Esophagus mucosa (tissue), 1 donor: ENCODE data around the gene CRY2. TPM values are rescaled to one million over a fixed set of nuclear protein-coding genes. Genes with fewer than 3 reads are reported as not detected.

Experiments used
- ATAC-seq: fragments of 200-7000 bp; cut with Tn5 transposase; one replicate; pipeline ENCODE4 v1.9.1; 2020
- total RNA-seq: library from RNA; stranded (reverse); gene quantifications from one replicate; pipeline ENCODE4 v1.2.4, GENCODE V29; 2023
- donor health status: DM: yes; HTN: yes; CAD: no.

Gene CRY2
- total RNA-seq, 1 donor from 2014 or later = 6.6 TPM

GRCh38 chr11:45879803-45880686 is 32.8 kb downstream of the CRY2 start:
- no peak for ATAC-seq

DNA sequence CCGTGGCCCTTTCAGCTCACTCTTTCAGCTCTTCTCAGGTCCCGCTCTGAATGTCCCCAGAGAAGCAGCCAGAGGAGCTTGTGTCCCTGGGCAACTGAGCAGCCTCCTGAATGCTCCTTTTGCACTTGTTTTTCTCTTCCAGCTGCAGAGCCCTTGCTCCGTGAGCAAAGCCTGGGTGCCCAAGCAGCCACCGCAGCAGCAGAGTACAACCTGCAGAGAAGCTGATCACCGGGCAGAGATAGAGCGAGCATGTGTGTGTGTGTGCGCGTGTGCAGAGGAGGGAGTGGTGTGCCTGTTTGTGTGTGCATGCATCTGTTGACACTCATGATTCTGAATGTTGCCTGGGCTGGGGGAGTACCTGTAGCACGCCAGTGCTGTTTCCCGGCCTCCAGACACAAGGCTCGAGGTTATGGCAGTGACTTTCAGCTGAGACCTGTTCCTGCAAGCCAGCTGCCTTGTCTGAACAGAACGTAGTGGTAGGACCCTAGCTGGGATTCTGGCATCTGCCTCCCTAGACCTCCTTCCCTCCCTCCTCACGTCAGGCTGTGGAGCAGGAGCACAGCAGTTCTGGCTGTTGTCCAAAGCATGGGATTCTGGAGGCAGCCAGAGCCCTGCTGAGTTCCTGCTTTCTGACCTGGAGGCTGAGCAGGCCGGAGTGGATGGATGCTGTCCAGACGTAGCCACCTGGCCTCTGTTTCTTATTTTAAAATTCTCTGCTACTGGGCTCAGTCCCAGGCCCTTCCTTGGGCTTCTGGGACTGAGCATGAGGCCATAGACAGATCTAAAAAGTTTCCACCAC is 33.7 kb downstream of the CRY2 start:
- no peak for ATAC-seq

GRCh38 chr11:45881708-45882368 is 34.6 kb downstream of the CRY2 start:
- ATAC-seq = no peak

- ATAC-seq = no peak
Observed at GRCh38 chr11:45884596-45885185, 37.4 kb downstream of the CRY2 start.

GRCh38 chr11:45885274-45885920 is 38.1 kb downstream of the CRY2 start, which contains the start of gene MAPK8IP1:
Gene MAPK8IP1, plus strand, starts transcription at chr11:45885651. Its CDS starts 170 bp downstream, at chr11:45885821.
- ATAC-seq = peak; percentile 83

DNA sequence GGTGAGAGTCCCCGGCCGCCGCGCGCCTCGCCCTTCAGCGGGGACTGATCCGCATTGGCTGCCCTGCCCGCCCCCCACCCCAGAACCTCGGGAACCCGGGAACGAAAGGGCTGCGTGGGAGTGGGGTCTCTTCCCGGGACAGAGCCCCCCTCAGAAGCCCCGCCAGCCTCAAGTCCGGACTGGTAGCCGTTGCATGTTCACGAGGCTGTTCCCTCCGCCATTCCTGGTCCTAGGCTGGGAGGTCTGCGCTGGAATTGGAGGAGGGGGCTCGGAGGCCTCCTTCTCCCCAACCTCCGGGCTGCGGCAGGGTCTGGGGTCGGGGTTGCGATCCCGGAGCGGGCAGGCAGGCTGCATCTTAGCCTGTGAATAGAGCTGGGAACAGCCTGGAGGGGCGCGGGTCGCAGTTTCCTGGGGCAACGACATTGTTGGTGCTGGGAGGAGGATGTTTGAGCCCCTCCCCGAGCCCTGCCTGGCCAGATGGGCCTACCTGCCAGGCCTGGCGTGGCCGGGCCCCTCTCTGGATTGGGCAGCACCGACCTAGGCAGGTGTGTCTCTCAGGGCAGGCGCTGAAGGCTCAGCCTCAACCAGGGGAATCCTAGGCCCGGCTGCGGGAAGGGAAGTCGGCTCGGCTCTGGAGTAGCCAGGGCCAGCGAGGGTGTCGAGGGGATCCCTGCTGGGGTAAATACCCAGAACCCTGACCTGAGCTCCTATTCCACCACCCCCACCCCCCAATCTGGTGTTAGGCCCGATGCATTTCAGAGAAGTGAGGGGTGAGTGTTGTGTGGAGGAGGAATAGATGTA is 38.8 kb downstream of the CRY2 start:
- ATAC-seq = no peak

- no peak for ATAC-seq
Observed at GRCh38 chr11:45886816-45887520, 39.7 kb downstream of the CRY2 start.

- ATAC-seq = no peak
Observed at GRCh38 chr11:45887587-45887986, 40.3 kb downstream of the CRY2 start.

DNA sequence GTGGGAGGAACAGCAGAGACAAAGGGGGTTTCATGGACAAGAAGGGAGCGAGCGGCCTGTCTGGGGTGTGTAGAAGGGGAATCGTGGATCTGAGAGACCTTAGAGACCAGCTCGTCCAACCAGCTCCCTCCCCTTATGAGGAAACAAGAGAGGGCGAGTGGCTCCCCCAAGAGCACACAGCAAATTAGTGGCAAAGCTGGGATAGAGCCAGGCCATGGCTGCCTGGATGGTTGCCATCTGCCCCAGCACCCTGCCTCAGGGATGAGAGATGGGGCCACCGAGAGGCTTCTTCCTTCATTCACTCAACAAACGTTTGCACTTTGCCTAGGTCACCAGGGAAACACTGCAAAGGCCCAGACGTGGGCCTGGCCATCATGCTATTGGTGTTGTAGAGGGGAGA is 42.3 kb downstream of the CRY2 start:
- ATAC-seq = no peak

GRCh38 chr11:45889966-45890365 is 42.7 kb downstream of the CRY2 start:
- no peak for ATAC-seq

DNA sequence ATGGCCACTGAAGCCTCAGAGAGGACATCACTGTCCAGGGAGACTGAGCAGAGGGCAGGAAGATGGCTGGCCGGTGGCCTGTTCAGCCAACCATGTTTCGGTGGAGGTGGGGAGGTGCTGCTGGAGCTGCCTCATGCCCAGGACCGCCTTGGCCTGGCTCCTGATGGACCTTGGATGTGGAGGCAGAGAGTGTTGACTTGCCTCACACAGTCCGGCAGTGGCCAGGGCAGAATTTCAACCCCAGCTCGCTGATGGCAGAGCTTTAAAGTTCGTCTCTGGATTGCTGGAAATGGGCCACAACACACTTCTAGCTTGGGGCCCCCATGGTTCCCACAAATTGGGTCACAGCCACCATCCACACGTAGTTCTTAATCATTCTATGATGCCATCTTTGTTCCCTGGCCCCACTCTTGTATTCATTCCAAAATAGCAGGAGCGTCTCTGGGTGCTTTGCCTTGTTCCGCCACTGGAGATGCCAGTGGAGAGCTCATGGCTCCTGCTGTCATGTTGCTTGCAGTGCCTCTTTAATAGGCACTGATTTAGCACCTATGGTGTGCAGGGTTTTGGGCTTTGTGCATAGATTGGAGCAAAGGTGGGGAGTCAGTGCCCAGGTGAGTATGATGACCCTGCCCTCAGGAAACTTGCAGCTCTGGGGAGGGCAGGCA is 43.7 kb downstream of the CRY2 start:
- no peak for ATAC-seq

DNA sequence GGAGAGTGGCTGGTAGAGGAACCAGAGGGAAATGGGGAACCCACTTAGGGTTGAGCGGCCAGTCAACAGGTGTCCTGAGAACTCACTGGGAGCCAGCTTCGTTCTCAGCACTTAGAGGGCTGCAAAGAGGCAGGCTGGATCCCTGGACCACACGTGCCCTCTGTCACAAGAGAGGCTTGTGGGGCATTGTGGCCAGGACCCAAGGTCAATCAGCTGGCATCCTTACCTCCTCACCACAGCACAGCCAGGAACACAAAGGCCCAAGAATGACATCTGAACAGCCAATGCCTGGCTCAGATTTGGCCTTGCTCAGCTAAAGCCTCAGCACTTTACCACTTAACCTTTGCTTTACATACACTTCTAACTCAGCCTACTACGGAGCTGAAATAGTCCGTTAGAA is 45.6 kb downstream of the CRY2 start:
- no peak for ATAC-seq

- no peak for ATAC-seq
Observed at GRCh38 chr11:45894555-45895247, 47.4 kb downstream of the CRY2 start.

DNA sequence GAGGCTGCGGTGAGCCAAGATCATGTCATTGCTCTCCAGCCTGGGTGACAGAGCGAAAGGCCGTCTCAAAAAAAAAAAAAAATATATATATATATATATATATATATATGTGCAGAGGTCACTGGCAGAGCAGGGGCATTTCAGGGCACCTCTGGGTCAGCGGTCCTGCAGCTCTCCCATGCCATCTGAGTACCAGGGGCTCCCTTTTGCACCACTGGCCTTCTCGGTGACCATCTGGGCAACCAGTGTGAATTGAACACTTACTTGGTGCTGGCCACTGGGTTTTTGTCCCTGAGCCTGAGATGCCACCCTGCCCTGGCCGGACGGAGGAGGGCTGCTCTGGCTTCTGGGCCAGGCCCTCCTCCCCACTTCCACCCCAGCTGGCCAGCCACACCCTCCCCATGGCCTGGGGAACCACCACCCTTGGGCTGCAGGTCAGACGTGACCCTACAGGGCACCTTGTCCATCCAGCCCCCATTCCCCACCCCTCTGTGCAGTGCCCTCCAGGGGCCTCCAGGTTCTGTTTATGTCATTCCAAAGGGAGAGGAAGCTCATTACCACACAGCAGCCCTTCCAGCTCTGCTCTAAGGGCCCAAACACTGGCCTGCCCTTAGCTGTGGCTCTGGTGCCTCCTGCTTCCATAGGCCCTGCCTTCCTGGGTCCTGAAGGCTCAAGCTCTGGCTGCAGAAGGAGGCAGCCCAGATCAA is 48.4 kb downstream of the CRY2 start:
- ATAC-seq = no peak

GRCh38 chr11:45896422-45896984 is 49.2 kb downstream of the CRY2 start:
- ATAC-seq = no peak

GRCh38 chr11:45897556-45897955 is 50.3 kb downstream of the CRY2 start:
- ATAC-seq = no peak

DNA sequence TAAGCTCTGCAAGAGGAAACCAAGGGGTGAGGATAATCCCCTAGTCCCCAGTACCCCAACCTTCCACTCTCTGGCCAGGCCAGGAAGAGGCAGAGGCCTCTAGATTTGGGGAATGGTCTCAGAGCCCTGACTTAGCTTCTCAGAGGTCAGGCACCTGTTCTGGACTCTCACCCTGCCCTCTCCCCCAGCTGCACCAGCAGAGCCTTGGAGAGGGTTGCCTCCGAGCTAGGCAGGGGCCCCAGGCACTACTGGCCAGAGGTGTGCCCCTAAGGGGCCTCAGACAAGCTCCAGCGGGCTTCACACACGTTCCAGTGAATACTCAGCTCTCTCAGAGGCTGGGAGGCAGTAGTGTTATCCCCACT is 51.8 kb downstream of the CRY2 start:
- no peak for ATAC-seq

- ATAC-seq = peak; percentile 63
Observed at GRCh38 chr11:45899448-45900174, 52.3 kb downstream of the CRY2 start.
